ENCODE results near the gene CCHCR1. TPM values are rescaled to one million over a fixed set of nuclear protein-coding genes. Genes with fewer than 3 reads are reported as not detected.

CCHCR1 gene
- total RNA-seq, 1 donor from 2014 or later: 14.7 TPM

- intact Hi-C loops (cut with DNase I): no loop called here
- no peak for DNase-seq (ENCODE audit: low spot score in 2 of 2)
- TF ChIP-seq CTCF (IDR thresholded peaks at IDR 0.05): no peak
Measured at GRCh38 chr6:31130751-31131150, 26.9 kb downstream of the CCHCR1 start.

GRCh38 chr6:31129130-31129529 is 28.5 kb downstream of the CCHCR1 start:
- Histone ChIP-seq H3K4me1 (no peaks in the 10 kb centered on the region), H3K9me3 (no peaks in the 10 kb centered on the region), H3K27ac (no peak overlapping the region), H3K4me3 (no peak overlapping the region), H3K27me3 (no peaks in the 10 kb centered on the region), H3K36me3 (no peaks in the 10 kb centered on the region)
- intact Hi-C loops (cut with DNase I): no loop called here
- no peak for DNase-seq (ENCODE audit: low spot score in 2 of 2)
- TF ChIP-seq CTCF (IDR thresholded peaks at IDR 0.05): no peak

More at GRCh38 chr6:31130751-31131150, 26.9 kb downstream of the CCHCR1 start:
- H3K36me3 ChIP-seq: no peaks in the 10 kb centered on the region
- no peaks in the 10 kb centered on the region for H3K27me3 ChIP-seq
- H3K9me3 ChIP-seq: no peaks in the 10 kb centered on the region
- H3K4me3 ChIP-seq: no peak overlapping the region
- H3K4me1 ChIP-seq: no peaks in the 10 kb centered on the region
- H3K27ac ChIP-seq: no peak overlapping the region

DNA sequence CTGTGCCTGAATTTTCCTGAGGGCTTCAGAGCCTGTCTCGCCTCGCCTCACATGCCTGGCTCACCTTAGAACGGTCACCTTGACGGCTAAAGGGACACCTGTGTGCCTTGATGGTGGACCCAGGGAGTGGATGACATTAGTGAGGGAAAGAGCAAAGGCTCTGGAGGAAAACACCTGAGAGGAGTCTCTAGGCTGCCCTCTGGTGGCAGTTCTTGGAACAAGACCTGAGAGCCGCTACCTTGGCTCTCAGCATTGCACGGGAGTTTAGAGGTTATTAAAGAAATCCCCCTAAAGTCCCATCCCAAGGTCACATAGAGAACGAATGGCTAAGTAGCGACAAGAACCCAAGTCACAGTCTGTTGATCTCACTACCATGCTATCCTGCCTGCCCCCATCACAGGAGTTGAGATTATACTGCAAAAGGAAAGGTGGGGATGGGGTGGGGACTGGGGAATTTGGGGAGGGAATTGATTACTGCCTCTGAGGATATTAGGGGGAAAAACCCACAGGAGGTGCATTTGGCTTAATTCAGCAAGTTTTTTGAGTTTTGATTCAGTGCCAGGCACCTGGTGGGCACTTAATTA is 29.4 kb downstream of the CCHCR1 start:
- no peaks in the 10 kb centered on the region for H3K27me3 ChIP-seq
- H3K36me3 ChIP-seq: no peaks in the 10 kb centered on the region
- no peak overlapping the region for H3K27ac ChIP-seq
- H3K4me3 ChIP-seq: no peak overlapping the region
- intact Hi-C loops (cut with DNase I): no loop called here
- no peaks in the 10 kb centered on the region for H3K9me3 ChIP-seq
- peaks cover 0 to under 1% of the 10 kb centered on the region in 2 donors for H3K4me1 ChIP-seq
- peak; percentile 43 to 90 (median 82) for TF ChIP-seq CTCF (IDR thresholded peaks at IDR 0.05)
- peak in 1 of 2 donors; percentile 76 for DNase-seq (ENCODE audit: low spot score in 2 of 2)

DNA sequence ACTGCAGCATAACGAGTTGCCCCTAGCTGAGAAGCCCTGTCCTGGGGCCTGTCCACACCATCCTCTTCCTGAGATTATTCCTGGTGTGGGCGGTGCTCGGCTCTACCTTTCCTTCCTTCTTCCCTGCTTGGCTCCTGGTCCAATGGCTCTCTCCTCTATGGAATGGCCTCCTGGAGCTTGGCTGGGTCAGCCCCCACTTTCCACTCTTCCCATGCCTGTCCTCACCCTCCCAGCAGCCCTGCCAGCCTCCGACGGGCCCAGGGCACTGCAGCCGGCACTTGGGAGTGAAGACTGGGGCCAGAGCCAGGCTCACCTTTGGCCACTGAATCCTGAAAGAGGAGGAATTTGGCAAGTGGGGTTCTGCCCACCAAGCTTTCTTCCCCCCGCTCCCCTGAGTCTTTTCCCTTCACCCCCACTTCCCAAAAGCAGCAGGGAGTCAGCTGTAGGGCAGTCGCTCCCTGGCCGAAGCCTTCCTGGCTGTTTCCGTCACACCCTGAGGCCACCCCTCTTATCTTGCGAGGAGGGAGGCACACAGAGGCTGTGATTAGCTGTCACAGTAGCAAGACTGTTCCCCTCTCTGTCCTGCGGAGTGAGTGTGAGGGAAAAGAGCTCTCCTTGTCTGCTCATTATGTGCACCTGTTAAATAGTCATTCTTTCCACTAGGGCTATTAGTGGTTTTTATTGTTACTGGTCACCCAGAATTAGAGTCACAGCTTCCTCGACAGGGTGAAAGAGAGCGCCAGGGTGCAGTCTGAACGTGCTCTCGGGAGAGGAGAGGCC is 31.0 kb downstream of the CCHCR1 start:
- Histone ChIP-seq H3K27me3 (no peaks in the 10 kb centered on the region), H3K4me1 (peaks cover 0 to 12% of the 10 kb centered on the region in 2 donors), H3K27ac (no peak overlapping the region), H3K9me3 (no peaks in the 10 kb centered on the region), H3K4me3 (no peak overlapping the region), H3K36me3 (no peaks in the 10 kb centered on the region)
- intact Hi-C loops (cut with DNase I): no loop called here
- no peak for TF ChIP-seq CTCF (IDR thresholded peaks at IDR 0.05)
- no peak for DNase-seq (ENCODE audit: low spot score in 2 of 2)

- no peak overlapping the region for H3K4me3 ChIP-seq
- no peak for TF ChIP-seq CTCF (IDR thresholded peaks at IDR 0.05)
- no peaks in the 10 kb centered on the region for H3K36me3 ChIP-seq
- peaks cover 0 to 12% of the 10 kb centered on the region in 2 donors for H3K4me1 ChIP-seq
- no peak for DNase-seq (ENCODE audit: low spot score in 2 of 2)
- H3K27me3 ChIP-seq: no peaks in the 10 kb centered on the region
- H3K27ac ChIP-seq: no peak overlapping the region
- H3K9me3 ChIP-seq: no peaks in the 10 kb centered on the region
- intact Hi-C loops (cut with DNase I): no loop called here
Measured at GRCh38 chr6:31125586-31126363, 31.8 kb downstream of the CCHCR1 start.
